OCI-LY7 (cell line): ENCODE results near the gene LSAMP.

Source experiments
- EZH2phosphoT487 ChIP-seq: fragments of 200-600 bp; sonication (generic); IDR thresholded peaks from 2 replicates; pipeline ENCODE4 v1.6.1; 2018; ENCODE audit warnings: low read depth, borderline replicate concordance, mild to moderate bottlenecking, mixed run types, antibody characterized with exemption, low read length, moderate library complexity, mixed read lengths
- TF ChIP-seq, protein P1 (sequence below): fragments of 200-600 bp; sonication (generic); conservative IDR thresholded peaks from 2 replicates; pipeline ENCODE4 v1.5.1; 2014; ENCODE audit warnings: mild to moderate bottlenecking, antibody characterized with exemption, low read length, moderate library complexity, mixed read lengths

DNA sequence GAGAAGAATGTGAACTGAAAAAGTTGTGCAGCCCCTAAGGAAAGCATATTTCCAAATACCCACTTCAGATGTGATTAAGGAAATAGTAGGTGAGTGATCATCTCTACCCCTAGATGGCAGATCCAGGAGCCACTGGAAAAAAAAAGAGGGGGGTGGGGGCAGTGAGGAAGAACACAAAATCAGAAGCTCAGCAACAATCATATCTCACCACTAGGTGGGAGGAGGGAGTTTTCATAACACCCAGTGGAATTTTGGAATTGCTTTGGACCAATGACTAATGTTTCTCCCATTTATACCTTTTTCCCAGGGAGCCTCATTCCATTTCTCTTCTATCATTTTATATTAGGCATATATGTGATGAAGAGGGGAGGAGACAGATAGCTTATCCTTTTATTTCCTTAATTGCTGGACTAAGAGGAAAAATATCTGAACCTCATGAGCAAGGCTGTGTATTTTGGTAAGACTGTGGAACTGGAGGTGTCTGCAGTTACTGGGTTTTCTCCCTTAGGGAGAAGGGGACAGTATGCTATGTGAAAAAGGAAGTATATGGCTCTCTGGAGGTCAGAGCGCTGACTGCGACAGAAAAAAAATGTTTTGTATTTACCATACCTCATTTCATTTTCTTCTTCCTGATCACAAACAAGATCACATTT lies 458.6 kb downstream of the LSAMP start:
- TF ChIP-seq, protein P1, sequence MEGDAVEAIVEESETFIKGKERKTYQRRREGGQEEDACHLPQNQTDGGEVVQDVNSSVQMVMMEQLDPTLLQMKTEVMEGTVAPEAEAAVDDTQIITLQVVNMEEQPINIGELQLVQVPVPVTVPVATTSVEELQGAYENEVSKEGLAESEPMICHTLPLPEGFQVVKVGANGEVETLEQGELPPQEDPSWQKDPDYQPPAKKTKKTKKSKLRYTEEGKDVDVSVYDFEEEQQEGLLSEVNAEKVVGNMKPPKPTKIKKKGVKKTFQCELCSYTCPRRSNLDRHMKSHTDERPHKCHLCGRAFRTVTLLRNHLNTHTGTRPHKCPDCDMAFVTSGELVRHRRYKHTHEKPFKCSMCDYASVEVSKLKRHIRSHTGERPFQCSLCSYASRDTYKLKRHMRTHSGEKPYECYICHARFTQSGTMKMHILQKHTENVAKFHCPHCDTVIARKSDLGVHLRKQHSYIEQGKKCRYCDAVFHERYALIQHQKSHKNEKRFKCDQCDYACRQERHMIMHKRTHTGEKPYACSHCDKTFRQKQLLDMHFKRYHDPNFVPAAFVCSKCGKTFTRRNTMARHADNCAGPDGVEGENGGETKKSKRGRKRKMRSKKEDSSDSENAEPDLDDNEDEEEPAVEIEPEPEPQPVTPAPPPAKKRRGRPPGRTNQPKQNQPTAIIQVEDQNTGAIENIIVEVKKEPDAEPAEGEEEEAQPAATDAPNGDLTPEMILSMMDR = peak; percentile 61
- TF ChIP-seq EZH2phosphoT487 = no peak
